Activated T-helper 2 cell treated with anti-CD3 and anti-CD28 coated beads, Interferon-gamma antibody, Interleukin-2, Interleukin-4, amounts not matched to agents 10 μg/mL and 5 μg/mL and 100 μg/mL, durations not matched to agents 14 hours and 24 hours and 36 hours (primary cell): ENCODE data around the gene SYCP2. TPM values are rescaled to one million over a fixed set of nuclear protein-coding genes. Genes with fewer than 3 reads are reported as not detected.
"Not testable (repeated sequence)": the region's sequence is repeated elsewhere in the genome, so short reads cannot be mapped to it uniquely, and the experiment has no call there.

Experiments
- DNase-seq: peaks from one replicate; pipeline ENCODE4 v3.0.0; 2021; ENCODE audit warnings: low spot score
- H3K27ac Mint-ChIP-seq: one replicate; pipeline ENCODE4 v1.8.0; 2021; ENCODE audit warnings: mixed read lengths
- H3K27me3 Mint-ChIP-seq: one replicate; pipeline ENCODE4 v1.8.0; 2021; ENCODE audit warnings: low read depth, mixed read lengths
- H3K36me3 Mint-ChIP-seq: one replicate; pipeline ENCODE4 v1.8.0; 2021; ENCODE audit warnings: low read depth, mixed read lengths
- H3K4me1 Mint-ChIP-seq: one replicate; pipeline ENCODE4 v1.8.0; 2021; ENCODE audit warnings: low read depth, mixed read lengths
- H3K4me3 Mint-ChIP-seq: one replicate; pipeline ENCODE4 v1.8.0; 2021; ENCODE audit warnings: low read depth, mild to moderate bottlenecking, moderate library complexity, mixed read lengths
- H3K9me3 Mint-ChIP-seq: one replicate; pipeline ENCODE4 v1.8.0; 2021; ENCODE audit warnings: mixed read lengths
- intact Hi-C: fragments of 100-400 bp; cut with micrococcal nuclease; formaldehyde crosslinking; loops from one replicate; pipeline ENCODE4 v1.15.1; 2023
- total RNA-seq: library from RNA; stranded (reverse); gene quantifications from 2 replicates; pipeline ENCODE4 v1.2.3, GENCODE V29; 2022

SYCP2 gene
- total RNA-seq, 1 donor from 2014 or later = 4.9 TPM

GRCh38 chr20:59871096-59871495 lies 62.3 kb downstream of the SYCP2 start:
- H3K27me3 Mint-ChIP-seq = peaks cover 3% of the 10 kb centered on the region
- no peak overlapping the region for H3K27ac Mint-ChIP-seq
- H3K36me3 Mint-ChIP-seq = no peaks in the 10 kb centered on the region
- no peak for DNase-seq
- H3K4me3 Mint-ChIP-seq = no peak overlapping the region
- H3K4me1 Mint-ChIP-seq = peaks cover 11% of the 10 kb centered on the region
- intact Hi-C loops = no loop called here
- H3K9me3 Mint-ChIP-seq = no peaks in the 10 kb centered on the region

DNA sequence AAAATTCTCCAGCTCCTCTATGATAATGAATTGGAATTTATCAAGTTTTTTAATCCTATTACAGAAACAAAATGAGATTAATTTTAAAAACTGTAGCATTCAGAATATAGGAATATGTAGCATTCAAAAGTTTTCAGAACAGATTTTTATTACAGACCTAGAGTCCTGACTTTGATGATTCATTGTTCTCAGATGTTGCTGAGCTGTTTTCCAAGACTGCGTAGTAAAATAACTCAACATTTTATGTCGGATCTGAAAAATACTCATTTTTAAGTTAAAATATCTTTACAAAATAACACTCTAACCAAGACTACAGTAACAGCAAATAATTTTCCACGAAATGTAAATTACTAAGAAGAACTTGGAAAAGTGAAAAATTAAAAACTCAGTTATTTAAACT lies 67.1 kb downstream of the SYCP2 start:
- no peaks in the 10 kb centered on the region for H3K36me3 Mint-ChIP-seq
- H3K4me3 Mint-ChIP-seq = no peak overlapping the region
- intact Hi-C loops = no loop called here
- no peak overlapping the region for H3K27ac Mint-ChIP-seq
- H3K27me3 Mint-ChIP-seq = peaks cover 11% of the 10 kb centered on the region
- no peaks in the 10 kb centered on the region for H3K9me3 Mint-ChIP-seq
- no peak for DNase-seq
- H3K4me1 Mint-ChIP-seq = peaks cover 8% of the 10 kb centered on the region

DNA sequence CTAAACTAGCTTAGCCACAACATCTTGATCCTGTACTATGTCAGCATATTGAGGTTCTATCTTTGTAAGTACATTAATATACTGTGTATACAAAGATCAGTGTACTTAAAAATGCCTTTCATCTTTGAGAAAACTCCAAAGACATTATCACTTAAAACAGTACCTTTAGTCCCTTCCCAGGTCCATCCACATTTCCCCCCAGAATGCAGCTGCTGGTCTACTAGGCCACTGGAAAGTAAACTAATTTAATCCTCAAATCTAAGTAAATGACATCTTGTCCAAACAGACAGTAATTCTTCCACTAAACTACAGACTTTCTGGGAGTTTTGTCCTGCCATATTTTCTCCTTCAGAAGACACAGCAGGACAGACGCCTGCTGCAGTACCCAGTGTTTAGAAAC lies 68.7 kb downstream of the SYCP2 start:
- no peaks in the 10 kb centered on the region for H3K4me1 Mint-ChIP-seq
- no peaks in the 10 kb centered on the region for H3K36me3 Mint-ChIP-seq
- intact Hi-C loops = no loop called here
- H3K4me3 Mint-ChIP-seq = no peak overlapping the region
- H3K27ac Mint-ChIP-seq = no peak overlapping the region
- peaks cover 11% of the 10 kb centered on the region for H3K27me3 Mint-ChIP-seq
- DNase-seq = no peak
- H3K9me3 Mint-ChIP-seq = no peaks in the 10 kb centered on the region

DNA sequence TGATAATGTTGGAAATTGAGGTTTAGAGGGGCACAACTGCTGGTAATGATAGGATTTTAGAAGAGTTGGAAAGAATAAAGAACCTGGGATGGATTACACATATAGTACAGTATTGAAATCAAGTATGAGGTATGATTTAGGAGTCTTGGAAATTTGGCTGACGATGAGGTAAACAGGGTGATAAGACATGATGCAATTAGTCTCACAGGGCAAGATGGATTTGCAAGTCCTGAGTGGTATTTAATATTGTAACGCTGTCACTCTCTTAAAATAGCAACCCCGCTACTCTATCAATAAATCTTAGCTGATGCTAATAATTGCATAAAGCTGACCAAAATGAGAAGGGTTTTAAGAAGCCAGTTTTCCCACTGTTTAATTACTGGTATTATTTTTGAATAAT lies 70.4 kb downstream of the SYCP2 start:
- Mint-ChIP-seq H3K4me1 (no peaks in the 10 kb centered on the region), H3K36me3 (no peaks in the 10 kb centered on the region), H3K4me3 (no peak overlapping the region), H3K27me3 (peaks cover 11% of the 10 kb centered on the region), H3K27ac (no peak overlapping the region), H3K9me3 (no peaks in the 10 kb centered on the region)
- no peak for DNase-seq
- intact Hi-C loops = no loop called here

DNA sequence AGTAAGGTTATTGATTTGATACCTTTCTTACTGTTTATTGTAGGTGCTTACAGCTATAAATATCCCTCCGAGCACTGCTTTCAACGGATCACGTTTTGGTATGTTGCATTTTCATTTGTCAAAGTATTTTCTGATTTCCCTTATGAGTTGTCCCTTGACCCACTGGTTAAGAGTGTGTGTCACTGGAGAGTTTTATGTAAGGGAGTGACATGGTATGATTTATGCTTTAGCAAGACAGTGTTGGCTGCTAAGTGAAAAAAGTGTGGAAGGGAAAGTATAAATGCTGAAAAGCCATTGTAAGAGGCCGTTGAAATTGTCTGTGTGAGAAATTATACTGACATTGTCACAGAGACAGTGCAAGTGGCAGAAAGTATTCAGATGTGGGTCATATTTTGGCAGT lies 72.0 kb downstream of the SYCP2 start:
- no peak overlapping the region for H3K27ac Mint-ChIP-seq
- peaks cover 8% of the 10 kb centered on the region for H3K27me3 Mint-ChIP-seq
- intact Hi-C loops = no loop called here
- no peaks in the 10 kb centered on the region for H3K4me1 Mint-ChIP-seq
- no peak overlapping the region for H3K4me3 Mint-ChIP-seq
- H3K9me3 Mint-ChIP-seq = no peaks in the 10 kb centered on the region
- no peak for DNase-seq
- H3K36me3 Mint-ChIP-seq = no peaks in the 10 kb centered on the region

- Mint-ChIP-seq H3K36me3 (no peaks in the 10 kb centered on the region), H3K9me3 (no peaks in the 10 kb centered on the region), H3K4me1 (no peaks in the 10 kb centered on the region), H3K27ac (no peak overlapping the region), H3K27me3 (peaks cover 8% of the 10 kb centered on the region), H3K4me3 (no peak overlapping the region)
- intact Hi-C loops = loop anchor here (10.0 kb wide), 1 partner anchor 264 kb away; no protein-coding TSS in a partner anchor
- no peak for DNase-seq
Measured at GRCh38 chr20:59858425-59858824, 75.0 kb downstream of the SYCP2 start.

DNA sequence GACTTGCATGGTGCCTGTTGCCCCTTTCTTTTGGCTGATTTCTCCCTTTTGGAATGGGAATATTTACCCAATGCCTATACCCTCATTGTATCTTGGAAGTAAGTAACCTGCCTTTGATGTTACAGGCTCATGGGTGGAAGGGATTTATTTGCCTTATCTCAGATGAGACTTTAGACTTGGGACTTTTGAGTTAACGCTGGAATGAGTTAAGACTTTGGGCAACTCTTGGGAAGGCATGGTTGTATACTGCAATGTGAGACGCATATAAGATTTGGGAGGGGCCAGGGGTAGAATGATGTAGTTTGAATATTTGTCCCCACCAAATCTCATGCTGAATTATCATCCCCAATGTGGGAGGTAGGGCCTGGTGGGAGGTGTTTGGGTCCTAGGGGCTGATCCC lies 75.5 kb downstream of the SYCP2 start:
- Mint-ChIP-seq H3K4me3 (no peak overlapping the region), H3K9me3 (no peaks in the 10 kb centered on the region), H3K27me3 (peaks cover 8% of the 10 kb centered on the region), H3K36me3 (no peaks in the 10 kb centered on the region), H3K4me1 (no peaks in the 10 kb centered on the region), H3K27ac (no peak overlapping the region)
- no peak for DNase-seq
- intact Hi-C loops = loop anchor here (10.0 kb wide), 1 partner anchor 263 kb away; no protein-coding TSS in a partner anchor

DNA sequence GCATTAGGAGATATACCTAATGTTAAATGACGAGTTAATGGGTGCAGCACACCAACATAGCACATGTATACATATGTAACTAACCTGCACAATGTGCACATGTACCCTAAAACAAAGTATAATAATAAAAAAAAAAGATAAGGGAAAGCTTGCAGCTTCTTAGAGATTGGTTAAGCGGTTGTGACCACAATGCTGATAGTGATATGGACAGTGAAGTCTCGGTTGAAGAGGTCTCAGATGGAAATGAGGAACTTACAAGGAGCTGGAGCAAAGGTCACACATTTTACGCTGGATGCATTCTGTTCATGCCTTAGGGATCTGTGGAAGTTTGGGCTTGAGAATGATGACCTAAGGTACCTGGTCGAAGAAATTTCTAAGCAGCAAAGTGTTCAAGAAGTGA lies 76.5 kb downstream of the SYCP2 start:
- not testable (repeated sequence) for H3K4me3 Mint-ChIP-seq, H3K9me3 Mint-ChIP-seq, H3K27me3 Mint-ChIP-seq, DNase-seq, H3K4me1 Mint-ChIP-seq, H3K36me3 Mint-ChIP-seq, H3K27ac Mint-ChIP-seq
- intact Hi-C loops = loop anchor here (10.0 kb wide), 1 partner anchor 262 kb away; no protein-coding TSS in a partner anchor

GRCh38 chr20:59856526-59856925 lies 76.9 kb downstream of the SYCP2 start:
- H3K27ac Mint-ChIP-seq, H3K4me1 Mint-ChIP-seq, H3K9me3 Mint-ChIP-seq, H3K4me3 Mint-ChIP-seq, H3K36me3 Mint-ChIP-seq, H3K27me3 Mint-ChIP-seq, DNase-seq: not testable (repeated sequence)
- intact Hi-C loops = loop anchor here (10.0 kb wide), 1 partner anchor 262 kb away; no protein-coding TSS in a partner anchor

- DNase-seq = no peak
- no peaks in the 10 kb centered on the region for H3K9me3 Mint-ChIP-seq
- no peak overlapping the region for H3K27ac Mint-ChIP-seq
- no peaks in the 10 kb centered on the region for H3K36me3 Mint-ChIP-seq
- H3K4me1 Mint-ChIP-seq = no peaks in the 10 kb centered on the region
- intact Hi-C loops = loop anchor here (10.0 kb wide), 1 partner anchor 255 kb away; no protein-coding TSS in a partner anchor
- peaks cover 7% of the 10 kb centered on the region for H3K27me3 Mint-ChIP-seq
- H3K4me3 Mint-ChIP-seq = no peak overlapping the region
Measured at GRCh38 chr20:59850018-59850641, 83.3 kb downstream of the SYCP2 start.

DNA sequence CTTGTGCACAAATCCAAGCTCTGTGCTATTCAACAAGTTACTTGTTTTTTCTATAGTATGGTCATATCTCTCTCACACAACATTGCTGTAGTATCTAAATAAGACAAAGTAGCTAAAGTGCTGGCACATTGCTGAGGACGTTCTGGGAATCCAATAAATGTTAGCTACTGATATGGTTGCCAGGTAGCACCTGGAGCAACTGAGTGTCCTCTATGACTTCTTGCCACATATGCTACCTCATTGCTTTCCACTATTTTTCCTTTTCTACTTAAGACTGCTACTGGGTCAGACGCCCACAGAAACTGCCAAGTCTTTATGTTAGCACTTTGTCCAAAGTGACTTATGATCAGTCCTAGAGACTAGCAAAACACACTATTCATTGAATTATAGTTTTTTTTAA lies 85.3 kb downstream of the SYCP2 start:
- H3K4me1 Mint-ChIP-seq = no peaks in the 10 kb centered on the region
- no peak overlapping the region for H3K4me3 Mint-ChIP-seq
- H3K27ac Mint-ChIP-seq = no peak overlapping the region
- H3K27me3 Mint-ChIP-seq = peaks cover 9% of the 10 kb centered on the region
- no peaks in the 10 kb centered on the region for H3K9me3 Mint-ChIP-seq
- H3K36me3 Mint-ChIP-seq = no peaks in the 10 kb centered on the region
- intact Hi-C loops = no loop called here
- DNase-seq = no peak

DNA sequence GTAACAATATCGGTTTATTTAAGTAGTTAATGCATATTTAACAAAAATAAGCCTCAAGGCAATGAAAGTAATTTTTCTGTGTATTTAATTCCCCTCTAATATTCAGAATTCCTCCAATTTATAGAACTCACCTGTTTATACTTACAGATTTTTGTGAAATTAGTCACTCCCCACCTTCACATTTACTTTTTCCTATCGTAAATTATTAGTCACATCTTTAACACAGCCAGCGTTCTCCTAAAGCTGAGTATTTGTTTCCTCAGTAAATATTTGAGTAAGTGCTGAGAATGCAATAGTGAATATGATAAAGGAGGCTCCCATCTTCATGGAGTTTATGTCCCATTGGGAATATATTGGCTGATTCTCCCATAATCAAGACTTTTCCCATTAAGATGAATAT lies 88.0 kb downstream of the SYCP2 start:
- no peak overlapping the region for H3K27ac Mint-ChIP-seq
- no peak for DNase-seq
- no peaks in the 10 kb centered on the region for H3K4me1 Mint-ChIP-seq

DNA sequence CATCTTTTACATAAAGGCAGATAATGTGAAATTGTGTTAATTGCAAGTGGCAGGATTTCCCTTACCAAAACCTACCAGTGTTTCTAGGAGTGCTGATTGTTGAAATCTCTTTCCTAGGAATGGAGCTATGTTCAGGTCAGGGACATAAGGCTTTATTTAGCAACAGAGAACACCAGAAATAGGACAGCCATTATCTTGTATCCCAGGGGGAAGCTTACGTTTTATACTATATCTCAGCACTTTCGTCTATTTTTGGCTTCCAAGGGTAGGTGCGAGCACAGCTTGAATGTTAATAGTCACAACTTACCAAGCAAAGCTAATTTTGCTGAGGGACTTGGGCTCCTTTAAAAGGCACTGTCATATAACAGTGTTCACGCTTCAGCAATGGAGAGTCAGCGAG lies 94.0 kb downstream of the SYCP2 start:
- no peaks in the 10 kb centered on the region for H3K36me3 Mint-ChIP-seq
- intact Hi-C loops = no loop called here
- H3K27me3 Mint-ChIP-seq = peaks cover 15% of the 10 kb centered on the region
- H3K9me3 Mint-ChIP-seq = no peaks in the 10 kb centered on the region
- H3K4me1 Mint-ChIP-seq = no peaks in the 10 kb centered on the region
- DNase-seq = no peak
- no peak overlapping the region for H3K27ac Mint-ChIP-seq
- H3K4me3 Mint-ChIP-seq = no peak overlapping the region

More for the DNA sequence above, 88.0 kb downstream of the SYCP2 start:
- intact Hi-C loops = no loop called here
- Mint-ChIP-seq H3K36me3 (no peaks in the 10 kb centered on the region), H3K4me3 (no peak overlapping the region), H3K27me3 (peaks cover 11% of the 10 kb centered on the region), H3K9me3 (no peaks in the 10 kb centered on the region)
